Fibroblast of villous mesenchyme (primary cell): ENCODE results near the gene PCYT2. TPM values are rescaled to one million over a fixed set of nuclear protein-coding genes. Genes with fewer than 3 reads are reported as not detected.

Experiments
- DNase-seq: peaks from one replicate; pipeline ENCODE4 v3.0.0-alpha.2; 2010; ENCODE audit warnings: low read depth
- H3K4me3 ChIP-seq: 2 replicates; pipeline ENCODE4 v1.5.1; 2011; ENCODE audit warnings: low read depth, mild to moderate bottlenecking, low read length
- CTCF ChIP-seq: IDR thresholded peaks from 2 replicates; pipeline ENCODE4 v1.5.1; 2012; ENCODE audit warnings: low read depth, mild to moderate bottlenecking, low read length; ENCODE audit not compliant: insufficient read depth
- total RNA-seq: library from RNA; depleted of rRNA; stranded (reverse); fragments of >200 nt; gene quantifications from 2 replicates; pipeline ENCODE4 v1.2.3, GENCODE V29; 2012

Gene PCYT2
- total RNA-seq, 1 donor: 70.8 TPM

GRCh38 chr17:81867170-81867990, 43.8 kb downstream of the PCYT2 start:
- no peak overlapping the region for H3K4me3 ChIP-seq
- peak; percentile 73 for DNase-seq
- no peak for TF ChIP-seq CTCF

- TF ChIP-seq CTCF: no peak
- no peak overlapping the region for H3K4me3 ChIP-seq
- peak; percentile 55 for DNase-seq
Measured at GRCh38 chr17:81866440-81867169, 44.6 kb downstream of the PCYT2 start.

GRCh38 chr17:81865733-81866439, 45.3 kb downstream of the PCYT2 start:
- H3K4me3 ChIP-seq: no peak overlapping the region
- DNase-seq: peak; percentile 87
- no peak for TF ChIP-seq CTCF

GRCh38 chr17:81865358-81865732, 45.9 kb downstream of the PCYT2 start:
- TF ChIP-seq CTCF: no peak
- no peak overlapping the region for H3K4me3 ChIP-seq
- no peak for DNase-seq

- TF ChIP-seq CTCF: no peak
- DNase-seq: no peak
- H3K4me3 ChIP-seq: no peak overlapping the region
Measured at GRCh38 chr17:81863833-81864768, 47.1 kb downstream of the PCYT2 start.

GRCh38 chr17:81863123-81863675, 48.0 kb downstream of the PCYT2 start:
- TF ChIP-seq CTCF: no peak
- no peak for DNase-seq
- no peak overlapping the region for H3K4me3 ChIP-seq
